ENCODE data around the gene FAM76B.

FAM76B gene

GRCh38 chr11:95762534-95762933 lies 27.0 kb downstream of the FAM76B start:
- DNase-seq (ENCODE audit: low read depth in 2 of 2) = peak in 1 of 2 donors; percentile 11
- no peak overlapping the region for H3K4me3 ChIP-seq (replicated peaks in 1 of 2; ENCODE audit: low read depth in 2 of 2, low read length in 2 of 2)
- no peak for TF ChIP-seq CTCF (IDR thresholded peaks at IDR 0.05; ENCODE audit: low read depth, low read length)

- DNase-seq (ENCODE audit: low read depth in 2 of 2) = no peak
Measured at GRCh38 chr11:95760941-95761340, 28.6 kb downstream of the FAM76B start.

GRCh38 chr11:95751515-95751914 lies 38.1 kb downstream of the FAM76B start:
- DNase-seq (ENCODE audit: low read depth in 2 of 2) = no peak
- no peak for TF ChIP-seq CTCF (IDR thresholded peaks at IDR 0.05; ENCODE audit: low read depth, low read length)
- no peak overlapping the region for H3K4me3 ChIP-seq (replicated peaks in 1 of 2; ENCODE audit: low read depth in 2 of 2, low read length in 2 of 2)

More at GRCh38 chr11:95760941-95761340, 28.6 kb downstream of the FAM76B start:
- H3K4me3 ChIP-seq (replicated peaks in 1 of 2; ENCODE audit: low read depth in 2 of 2, low read length in 2 of 2) = no peak overlapping the region
- TF ChIP-seq CTCF (IDR thresholded peaks at IDR 0.05; ENCODE audit: low read depth, low read length) = no peak

- no peak overlapping the region for H3K4me3 ChIP-seq (replicated peaks in 1 of 2; ENCODE audit: low read depth in 2 of 2, low read length in 2 of 2)
- TF ChIP-seq CTCF (IDR thresholded peaks at IDR 0.05; ENCODE audit: low read depth, low read length) = no peak
Measured at GRCh38 chr11:95750101-95750500, 39.5 kb downstream of the FAM76B start.

GRCh38 chr11:95739108-95739938 lies 50.3 kb downstream of the FAM76B start:
- no peak for TF ChIP-seq CTCF (IDR thresholded peaks at IDR 0.05; ENCODE audit: low read depth, low read length)
- no peak for DNase-seq (ENCODE audit: low read depth in 2 of 2)
- no peak overlapping the region for H3K4me3 ChIP-seq (replicated peaks in 1 of 2; ENCODE audit: low read depth in 2 of 2, low read length in 2 of 2)

More at GRCh38 chr11:95750101-95750500, 39.5 kb downstream of the FAM76B start:
- no peak for DNase-seq (ENCODE audit: low read depth in 2 of 2)

- TF ChIP-seq CTCF (IDR thresholded peaks at IDR 0.05; ENCODE audit: low read depth, low read length) = no peak
- H3K4me3 ChIP-seq (replicated peaks in 1 of 2; ENCODE audit: low read depth in 2 of 2, low read length in 2 of 2) = no peak overlapping the region
- peak in 1 of 2 donors; percentile 48 for DNase-seq (ENCODE audit: low read depth in 2 of 2)
Measured at GRCh38 chr11:95736809-95737208, 52.8 kb downstream of the FAM76B start.
